Mesenchymal stem cell (in vitro differentiated cells and primary cell): ENCODE data around the gene NAA80.

Experiments used
- DNase-seq: peaks from one replicate; pipeline ENCODE4 v3.0.0-alpha.2; 2013
- H2AFZ ChIP-seq: one replicate; pipeline ENCODE4 v1.6.1; 2013; ENCODE audit warnings: low read depth, mild to moderate bottlenecking, control low read depth, inconsistent platforms, low read length, moderate library complexity
- H2AK5ac ChIP-seq: 2 replicates; pipeline ENCODE4 v1.6.1; 2013; ENCODE audit warnings: low read length, moderate library complexity, mild to moderate bottlenecking, inconsistent platforms; ENCODE audit not compliant: severe bottlenecking
- H2BK120ac ChIP-seq: one replicate; pipeline ENCODE4 v1.6.1; 2013; ENCODE audit warnings: low read depth, mild to moderate bottlenecking, inconsistent platforms, low read length, moderate library complexity
- H2BK12ac ChIP-seq, 2 experiments: one replicate each; pipeline ENCODE4 v1.6.1; 2013; ENCODE audit warnings: inconsistent platforms in 2 of 2, low read length in 2 of 2, mild to moderate bottlenecking in 2 of 2, moderate library complexity in 2 of 2, control low read depth in 1 of 2
- H2BK15ac ChIP-seq: one replicate; pipeline ENCODE4 v1.6.1; 2013; ENCODE audit warnings: mild to moderate bottlenecking, low read depth, inconsistent platforms; ENCODE audit not compliant: poor library complexity, severe bottlenecking
- H2BK5ac ChIP-seq: 2 replicates; pipeline ENCODE4 v1.6.1; 2013; ENCODE audit warnings: low read depth, mild to moderate bottlenecking, low read length, control low read depth, inconsistent platforms; ENCODE audit not compliant: poor library complexity, severe bottlenecking
- H3K14ac ChIP-seq, 2 experiments: one replicate each; pipeline ENCODE4 v1.6.1; 2013; ENCODE audit warnings: inconsistent platforms in 2 of 2, low read length in 2 of 2, control low read depth in 1 of 2, mild to moderate bottlenecking in 1 of 2, moderate library complexity in 1 of 2
- H3K18ac ChIP-seq, 2 experiments: one replicate each; pipeline ENCODE4 v1.6.1; 2013; ENCODE audit warnings: inconsistent platforms in 2 of 2, low read length in 2 of 2, control low read depth in 1 of 2, low read depth in 1 of 2, mild to moderate bottlenecking in 1 of 2
- H3K23ac ChIP-seq, 2 experiments: one replicate each; pipeline ENCODE4 v1.6.1; 2013; ENCODE audit warnings: inconsistent platforms in 2 of 2, low read length in 2 of 2, mild to moderate bottlenecking in 2 of 2, moderate library complexity in 2 of 2, control low read depth in 1 of 2
- H3K27ac ChIP-seq: 2 replicates; pipeline ENCODE4 v1.5.1; 2013; ENCODE audit warnings: mild to moderate bottlenecking, moderate library complexity, low read length, control low read depth, inconsistent platforms; ENCODE audit not compliant: poor library complexity, severe bottlenecking
- H3K27me3 ChIP-seq, 2 experiments: 2 replicates each; pipeline versions ENCODE4 v1.6.1 to v1.7.0; 2013; ENCODE audit warnings: low read length in 2 of 2, mild to moderate bottlenecking in 2 of 2, moderate library complexity in 2 of 2, control low read depth in 1 of 2, inconsistent platforms in 1 of 2; ENCODE audit not compliant: control insufficient read depth in 1 of 2, insufficient read depth in 1 of 2
- H3K36me3 ChIP-seq, 2 experiments: 2 replicates each; pipeline versions ENCODE4 v1.6.1 to v1.7.0; 2013; ENCODE audit warnings: low read length in 2 of 2, control low read depth in 1 of 2, inconsistent platforms in 1 of 2, low read depth in 1 of 2, mild to moderate bottlenecking in 1 of 2; ENCODE audit not compliant: insufficient read depth in 2 of 2, control insufficient read depth in 1 of 2
- H3K4ac ChIP-seq, 2 experiments: one replicate each; pipeline ENCODE4 v1.6.1; 2013; ENCODE audit warnings: inconsistent platforms in 2 of 2, low read length in 2 of 2, mild to moderate bottlenecking in 2 of 2, moderate library complexity in 2 of 2, control low read depth in 1 of 2, low read depth in 1 of 2
- H3K4me1 ChIP-seq: 2 replicates; pipeline ENCODE4 v1.6.1; 2013; ENCODE audit warnings: low read depth, low read length, control low read depth; ENCODE audit not compliant: control insufficient read depth, insufficient read depth
- H3K4me2 ChIP-seq: 2 replicates; pipeline ENCODE4 v1.6.1; 2013; ENCODE audit warnings: low read length, mild to moderate bottlenecking, inconsistent platforms; ENCODE audit not compliant: poor library complexity, severe bottlenecking
- H3K4me3 ChIP-seq, 2 experiments: 2 replicates each; pipeline versions ENCODE4 v1.5.1 to v1.7.0; 2013; ENCODE audit warnings: low read length in 2 of 2, mild to moderate bottlenecking in 2 of 2, control low read depth in 1 of 2, low read depth in 1 of 2; ENCODE audit not compliant: insufficient read depth in 1 of 2
- H3K79me1 ChIP-seq: replicated peaks from 2 replicates; pipeline ENCODE4 v1.6.1; 2013; ENCODE audit warnings: mild to moderate bottlenecking, control low read depth, low read length, inconsistent platforms; ENCODE audit not compliant: poor library complexity, severe bottlenecking
- H3K9ac ChIP-seq: 2 replicates; pipeline ENCODE4 v1.7.0; 2013; ENCODE audit warnings: mild to moderate bottlenecking, low read length, moderate library complexity
- H3K9me3 ChIP-seq: 2 replicates; pipeline ENCODE4 v1.7.0; 2013; ENCODE audit warnings: mild to moderate bottlenecking, low read length; ENCODE audit not compliant: control insufficient read depth
- H4K8ac ChIP-seq: one replicate; pipeline ENCODE4 v1.6.1; 2013; ENCODE audit warnings: inconsistent platforms, mild to moderate bottlenecking, low read length, moderate library complexity
- H4K91ac ChIP-seq: one replicate; pipeline ENCODE4 v1.6.1; 2013; ENCODE audit warnings: mild to moderate bottlenecking, low read length, inconsistent platforms
- WGBS: methylation state at CpG from one replicate; pipeline ENCODE4 v1.1.7; 2013; ENCODE audit warnings: mixed read lengths; 5-methylcytosine and 5-hydroxymethylcytosine counted together

Gene NAA80

DNA sequence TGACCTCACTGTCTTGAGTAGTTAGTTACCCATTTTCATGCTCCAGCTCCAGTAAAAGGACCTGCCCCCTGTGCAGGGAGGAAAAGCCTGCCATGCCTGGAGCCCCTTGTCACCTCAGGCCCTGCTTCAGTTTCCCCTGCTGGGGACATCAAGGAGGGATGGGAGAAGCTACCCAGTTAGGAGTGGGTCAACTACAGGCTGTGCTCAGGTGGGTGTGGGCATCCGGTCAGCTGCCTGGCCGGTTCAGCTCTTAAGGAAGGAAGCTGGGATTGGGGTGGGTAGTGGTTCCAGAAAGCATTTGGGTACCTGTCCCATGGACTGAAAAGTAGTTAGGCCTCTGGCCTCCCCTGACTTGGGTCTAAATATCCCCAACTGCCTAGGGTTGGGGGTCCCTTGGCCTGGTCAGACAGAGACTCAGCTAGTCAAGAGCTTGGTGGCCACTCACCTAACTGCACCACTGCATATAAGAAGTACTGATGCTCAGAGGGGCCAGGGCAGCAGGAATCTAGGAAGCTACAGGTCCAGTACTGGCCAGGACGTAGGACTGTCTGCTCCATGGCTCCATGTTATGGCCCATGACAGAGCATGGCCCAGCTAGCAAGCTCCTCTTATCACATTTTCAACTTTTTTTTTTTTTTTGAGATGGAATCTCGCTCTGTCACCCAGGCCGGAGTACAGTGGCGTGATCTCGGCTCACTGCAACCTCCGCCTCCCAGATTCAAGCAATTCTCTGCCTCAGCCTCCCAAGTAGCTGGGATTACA is 19.8 kb downstream of the NAA80 start:
- Histone ChIP-seq H3K4me3 (no peak overlapping the region), H2BK5ac (no peak overlapping the region), H3K27ac (no peak overlapping the region), H2BK120ac (no peak overlapping the region), H2BK15ac (no peak overlapping the region), H3K18ac (no peak overlapping the region), H4K8ac (no peak overlapping the region), H3K36me3 (peaks cover 0 to 5% of the 10 kb centered on the region in 2 experiments), H3K9ac (no peak overlapping the region), H3K23ac (no peak overlapping the region), H3K4me1 (peaks cover 13% of the 10 kb centered on the region), H3K4ac (no peak overlapping the region), H3K27me3 (peaks cover 8 to 23% of the 10 kb centered on the region in 2 experiments), H3K14ac (no peak overlapping the region), H3K9me3 (no peaks in the 10 kb centered on the region), H2AFZ (no peak overlapping the region), H2AK5ac (no peak overlapping the region), H2BK12ac (no peak overlapping the region), H4K91ac (no peak overlapping the region), H3K4me2 (no peak overlapping the region), H3K79me1 (no peaks in the 10 kb centered on the region)
- DNase-seq, result no peak
- 96% methylated on average over 3 of the region's 8 CpGs for WGBS

DNA sequence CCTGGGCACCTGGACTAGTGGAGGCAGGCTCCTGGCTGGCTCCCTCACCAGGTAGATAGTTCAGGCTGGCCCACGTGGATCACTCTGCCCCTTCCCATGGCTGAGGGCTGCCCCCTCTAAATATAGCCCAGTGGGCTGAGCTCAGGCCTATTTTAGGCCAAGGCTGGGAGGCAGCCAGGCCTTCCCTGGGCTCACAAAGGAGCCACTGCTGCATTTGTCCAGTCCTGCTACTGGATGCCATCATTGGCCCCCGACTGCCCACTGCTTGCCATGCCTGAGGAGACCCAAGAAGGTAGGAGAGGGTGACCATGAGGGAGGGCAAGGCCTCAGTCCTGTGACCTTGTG is 20.4 kb downstream of the NAA80 start, which contains the start of gene LSMEM2:
TSS of gene LSMEM2 (plus strand) at position 208 of the 345 bp plus-strand sequence. CDS start at position 235, 27 bp downstream.
- DNase-seq, result no peak
- Histone ChIP-seq H3K4ac (no peak within 1 kb of the TSS), H4K91ac (no peak within 1 kb of the TSS), H3K9me3 (no peaks in the 10 kb centered on the region), H2BK120ac (no peak within 1 kb of the TSS), H2BK15ac (no peak within 1 kb of the TSS), H3K27ac (no peak within 1 kb of the TSS), H3K79me1 (no peaks in the 10 kb centered on the region), H4K8ac (no peak within 1 kb of the TSS), H3K14ac (no peak within 1 kb of the TSS), H2AFZ (no peak within 1 kb of the TSS), H3K4me3 (no peak within 1 kb of the TSS), H2BK12ac (no peak within 1 kb of the TSS), H3K23ac (no peak within 1 kb of the TSS), H2AK5ac (no peak within 1 kb of the TSS), H3K4me1 (peaks cover 14% of the 10 kb centered on the region), H3K9ac (no peak within 1 kb of the TSS), H3K27me3 (peaks cover 14 to 29% of the 10 kb centered on the region in 2 experiments), H3K18ac (no peak within 1 kb of the TSS), H3K36me3 (peaks cover 0 to 5% of the 10 kb centered on the region in 2 experiments), H2BK5ac (no peak within 1 kb of the TSS), H3K4me2 (no peak within 1 kb of the TSS)
- WGBS, result 56% methylated on average over 2 of the region's 2 CpGs

DNA sequence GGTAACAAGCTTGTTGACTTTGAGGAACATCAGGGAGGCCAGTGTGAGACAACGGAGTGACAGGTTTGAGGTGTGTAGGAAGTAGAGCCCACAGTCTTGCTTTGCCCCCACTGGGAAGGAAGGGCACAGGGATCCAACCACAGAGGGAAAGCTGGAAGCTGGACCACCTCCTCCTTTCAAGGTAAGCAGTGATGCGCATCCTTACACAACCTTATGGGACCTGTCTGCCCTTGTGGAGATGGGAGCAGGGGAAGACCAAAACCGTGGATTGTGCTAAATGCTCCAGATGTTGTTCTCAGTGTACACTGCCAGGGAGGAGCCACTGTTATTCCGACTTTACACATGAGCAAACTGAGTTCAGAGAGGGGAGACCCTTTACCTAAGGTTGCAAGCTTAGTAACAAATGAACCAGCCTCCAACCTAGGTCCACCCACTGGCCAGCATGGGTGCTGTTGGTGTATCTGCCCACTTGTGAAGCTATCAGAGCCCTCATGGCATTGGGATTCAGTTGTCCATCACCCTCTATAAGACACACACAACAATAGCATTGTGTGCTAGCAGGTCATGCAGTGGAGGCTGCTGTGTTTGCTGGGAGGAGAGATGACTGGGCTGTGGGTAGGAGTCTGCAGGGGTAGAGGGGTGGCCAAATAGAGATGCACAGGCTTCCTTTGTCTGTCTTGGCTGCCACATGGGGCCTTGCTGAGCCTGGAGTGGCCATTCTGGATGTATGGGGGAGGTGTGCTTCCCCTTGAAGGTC is 20.9 kb downstream of the NAA80 start:
- Histone ChIP-seq H2BK12ac (no peak overlapping the region), H3K4me1 (peaks cover 15% of the 10 kb centered on the region), H4K91ac (no peak overlapping the region), H3K4me3 (no peak overlapping the region), H3K9ac (no peak overlapping the region), H2AFZ (no peak overlapping the region), H2AK5ac (no peak overlapping the region), H4K8ac (no peak overlapping the region), H3K79me1 (no peaks in the 10 kb centered on the region), H3K9me3 (no peaks in the 10 kb centered on the region), H3K27ac (no peak overlapping the region), H2BK15ac (no peak overlapping the region), H3K4ac (no peak overlapping the region), H3K36me3 (peaks cover 0 to 5% of the 10 kb centered on the region in 2 experiments), H2BK120ac (no peak overlapping the region), H3K27me3 (peaks cover 19 to 31% of the 10 kb centered on the region in 2 experiments), H3K18ac (no peak overlapping the region), H3K23ac (no peak overlapping the region), H3K4me2 (no peak overlapping the region), H2BK5ac (no peak overlapping the region), H3K14ac (no peak overlapping the region)
- WGBS, result 85% methylated on average over 4 of the region's 4 CpGs
- DNase-seq, result no peak

- Histone ChIP-seq H4K8ac (no peak overlapping the region), H3K4me3 (no peak overlapping the region), H3K4me2 (no peak overlapping the region), H3K23ac (no peak overlapping the region), H2BK120ac (no peak overlapping the region), H3K36me3 (peaks cover 0 to 5% of the 10 kb centered on the region in 2 experiments), H3K4ac (no peak overlapping the region), H3K9me3 (no peaks in the 10 kb centered on the region), H3K9ac (no peak overlapping the region), H3K4me1 (peaks cover 22% of the 10 kb centered on the region), H3K14ac (no peak overlapping the region), H2BK5ac (no peak overlapping the region), H3K79me1 (no peaks in the 10 kb centered on the region), H3K27ac (no peak overlapping the region), H3K27me3 (peaks cover 21 to 31% of the 10 kb centered on the region in 2 experiments), H3K18ac (no peak overlapping the region), H2BK15ac (peak overlapping the region; percentile 60), H2BK12ac (no peak overlapping the region), H4K91ac (no peak overlapping the region), H2AFZ (no peak overlapping the region), H2AK5ac (no peak overlapping the region)
- WGBS, result 87% methylated on average over 17 of the region's 17 CpGs
- no peak for DNase-seq
These were observed 22.5 kb downstream of the NAA80 start for GRCh38 chr3:50276762-50277101.
